K562 (cell line): ENCODE results near the gene GBF1. TPM values are rescaled to one million over a fixed set of nuclear protein-coding genes. Genes with fewer than 3 reads are reported as not detected.

ENCODE experiments used
- ATF6 ChIP-seq: sonication (generic); formaldehyde crosslinking; IDR thresholded peaks from 2 replicates; pipeline ENCODE4 v1.4.0; 2020; ENCODE audit warnings: mild to moderate bottlenecking, missing genetic modification reagents
- CREBBP ChIP-seq: IDR thresholded peaks from one replicate; pipeline ENCODE4 v1.6.1; 2012; ENCODE audit warnings: low read depth, mild to moderate bottlenecking, control low read depth, inconsistent platforms, low read length
- CTCFL ChIP-seq: IDR thresholded peaks from 2 replicates; pipeline ENCODE4 v1.6.1; 2011; ENCODE audit warnings: borderline replicate concordance, low read depth, mild to moderate bottlenecking, moderate library complexity, low read length; ENCODE audit not compliant: insufficient read depth, poor library complexity, severe bottlenecking
- EGR1 ChIP-seq: fragments of 450-650 bp; conservative IDR thresholded peaks from 2 replicates; pipeline ENCODE4 v1.6.1; 2017; ENCODE audit warnings: mild to moderate bottlenecking
- HNRNPK ChIP-seq: fragments of 200-400 bp; formaldehyde crosslinking; IDR thresholded peaks from one replicate; pipeline ENCODE4 v1.6.1; 2018; ENCODE audit warnings: mild to moderate bottlenecking, low read depth, low read length; ENCODE audit not compliant: poor library complexity, severe bottlenecking
- ID3 ChIP-seq, 2 experiments: fragments of 250-450 bp in 1 of 2; fragments of 450-650 bp in 1 of 2; sonication (Bioruptor Pico) in 1 of 2; IDR thresholded peaks; 2 replicates each; pipeline versions ENCODE4 v1.6.1 to v1.8.0; 2016 to 2021; ENCODE audit warnings: mild to moderate bottlenecking in 2 of 2, moderate library complexity in 2 of 2, missing compliant biosample characterization in 1 of 2, missing genetic modification characterization in 1 of 2
- NEUROD1 ChIP-seq: fragments of 150-350 bp; IDR thresholded peaks from 2 replicates; pipeline ENCODE4 v1.6.1; 2014; ENCODE audit warnings: borderline replicate concordance, low read length, low read depth; ENCODE audit not compliant: partially characterized antibody
- NRF1 ChIP-seq, 2 experiments: fragments of 450-650 bp; IDR thresholded peaks in 1 of 2; conservative IDR thresholded peaks in 1 of 2; 2 replicates each; pipeline ENCODE4 v1.6.1; 2014; ENCODE audit warnings: mild to moderate bottlenecking in 2 of 2
- SAFB2 ChIP-seq: fragments of 200-400 bp; formaldehyde crosslinking; IDR thresholded peaks from 2 replicates; pipeline ENCODE4 v1.6.1; 2018; ENCODE audit warnings: borderline replicate concordance, low read length, low read depth, moderate library complexity; ENCODE audit not compliant: severe bottlenecking
- SAP30 ChIP-seq: fragments of 200-600 bp; sonication (generic); IDR thresholded peaks from 2 replicates; pipeline ENCODE4 v1.6.1; 2012; ENCODE audit warnings: borderline replicate concordance, low read depth, mild to moderate bottlenecking, moderate library complexity, low read length, control low read depth, inconsistent platforms; ENCODE audit not compliant: insufficient read depth, poor library complexity, severe bottlenecking
- SMAD3 ChIP-seq: fragments of 450-650 bp; formaldehyde crosslinking; conservative IDR thresholded peaks from 2 replicates; pipeline ENCODE4 v1.4.0; 2020; ENCODE audit warnings: mild to moderate bottlenecking
- SP1 ChIP-seq: sonication (generic); formaldehyde crosslinking; IDR thresholded peaks from 2 replicates; pipeline ENCODE4 v1.8.1; 2022; ENCODE audit warnings: mild to moderate bottlenecking, missing genetic modification reagents
- STAG1 ChIP-seq: sonication (generic); formaldehyde crosslinking; IDR thresholded peaks from 2 replicates; pipeline ENCODE4 v1.5.0; 2020; ENCODE audit warnings: missing genetic modification reagents, borderline replicate concordance
- TAF7 ChIP-seq: fragments of 450-650 bp; IDR thresholded peaks from 2 replicates; pipeline ENCODE4 v1.6.1; 2016; ENCODE audit warnings: missing genetic modification characterization, missing compliant biosample characterization
- TAF9B ChIP-seq: fragments of 450-650 bp; IDR thresholded peaks from 2 replicates; pipeline ENCODE4 v1.6.1; 2018; ENCODE audit warnings: mild to moderate bottlenecking; ENCODE audit not compliant: partially characterized antibody
- XRCC5 ChIP-seq: fragments of 200-400 bp; formaldehyde crosslinking; IDR thresholded peaks from 2 replicates; pipeline ENCODE4 v1.6.1; 2017; ENCODE audit warnings: low read depth, mild to moderate bottlenecking, low read length
- ZNF124 ChIP-seq: sonication (generic); formaldehyde crosslinking; IDR thresholded peaks from 2 replicates; pipeline ENCODE4 v1.8.1; 2022; ENCODE audit warnings: missing genetic modification reagents
- ZNF263 ChIP-seq: sonication (generic); formaldehyde crosslinking; IDR thresholded peaks from 2 replicates; pipeline ENCODE4 v1.8.0; 2022; ENCODE audit warnings: mild to moderate bottlenecking, missing genetic modification reagents, borderline replicate concordance
- ZNF79 ChIP-seq: fragments of 250-450 bp; sonication (Bioruptor Pico); IDR thresholded peaks from 2 replicates; pipeline ENCODE4 v1.4.0; 2020; ENCODE audit warnings: low read depth, mild to moderate bottlenecking, moderate library complexity
- polyA plus RNA-seq, 8 experiments: library from polyadenylated mRNA; depleted of rRNA in 4 of 8; stranded (reverse) in 5 of 8; unstranded in 3 of 8; fragments of >200 nt; fragmentation: Nextera tagmentation in 2 of 8; fragmentation: Illumina TruSeq in 1 of 8; extraction: Ambion mirVana in 2 of 8; extraction: Trizol in 1 of 8; gene quantifications; 2 replicates each; pipeline versions ENCODE4 v1.2.1 to v1.2.3, GENCODE V29; 2011 to 2014; ENCODE audit warnings: inconsistent platforms in 1 of 8, missing spikeins in 1 of 8
- total RNA-seq, 7 experiments: library from RNA; depleted of rRNA in 6 of 7; stranded (reverse); fragments of >200 nt in 6 of 7; fragmentation: Illumina TruSeq in 2 of 7; extraction: Trizol in 2 of 7; gene quantifications; 2 replicates each; pipeline versions ENCODE4 v1.2.1 to v1.2.3, GENCODE V29; 2011 to 2021; ENCODE audit warnings: low replicate concordance in 1 of 7
- TF ChIP-seq, protein P1 (sequence below): fragments of 450-650 bp; IDR thresholded peaks from 2 replicates; pipeline ENCODE4 v1.6.1; 2016; ENCODE audit warnings: antibody characterized with exemption

GBF1 gene
- total and polyA plus RNA-seq, 9 of the 15 experiments (the other 6 are each of a cell fraction or from before 2014, with no cell fraction given) = 0.69 to 28.0 (median 10.3) TPM

DNA sequence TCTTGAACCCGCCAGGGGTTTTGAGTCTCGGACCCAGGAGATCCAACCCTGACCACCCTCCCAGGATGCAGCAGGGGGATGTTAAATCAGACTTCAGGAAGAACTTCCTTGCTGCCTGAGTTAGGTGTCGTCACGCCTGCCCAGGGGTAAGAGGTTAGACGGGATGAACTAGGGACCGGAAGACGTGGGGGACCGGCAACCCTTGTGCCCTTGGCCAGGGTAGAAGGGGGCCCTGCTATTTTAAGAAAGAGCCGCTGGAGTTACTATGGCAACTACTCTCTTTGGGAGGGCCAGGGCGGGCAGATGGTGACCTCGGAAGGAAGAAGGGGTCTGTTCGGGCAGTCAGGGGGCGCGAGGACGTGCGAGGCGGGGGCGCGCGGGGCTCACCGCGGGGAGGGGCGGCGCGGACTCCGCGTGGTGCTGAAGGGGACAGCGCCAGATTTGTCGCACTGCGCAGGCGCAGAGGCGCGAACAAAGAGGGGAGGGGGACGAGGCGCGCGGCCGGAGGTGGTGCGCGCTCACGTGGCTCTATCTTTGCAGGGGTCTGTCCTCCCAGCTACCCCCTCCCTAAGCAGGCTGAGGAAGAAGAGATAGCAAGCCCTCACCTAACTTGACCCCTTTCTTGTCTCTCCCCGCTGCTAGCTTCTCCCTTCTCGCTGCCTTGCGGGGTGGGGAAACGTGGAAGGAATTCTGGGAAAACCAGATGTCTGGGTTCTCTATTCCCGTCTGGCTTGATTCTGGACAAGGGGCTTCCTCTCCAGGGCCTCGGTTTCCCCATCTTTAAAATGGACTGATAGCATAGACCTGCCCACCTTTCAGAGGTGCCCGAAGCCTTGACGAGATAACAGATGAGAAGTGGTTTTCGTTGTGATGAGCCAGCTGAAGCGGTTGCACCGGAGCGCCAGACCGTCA lies 174.2 kb downstream of the GBF1 start (continued):
- TF ChIP-seq STAG1 (CRISPR knock-in tag) = no peak
- TF ChIP-seq CREBBP = no peak
- TF ChIP-seq NEUROD1 = no peak
- TF ChIP-seq HNRNPK = no peak
- TF ChIP-seq ID3 (CRISPR knock-in tag; IDR thresholded peaks at IDR 0.05) = no peak
- 0 out of 2 replicates have a peak, but pooled peaks have one; percentile 32 for TF ChIP-seq ID3 (tag; IDR thresholded peaks at IDR 0.05)
- TF ChIP-seq ZNF263 = no peak
- TF ChIP-seq ZNF124 (CRISPR knock-in tag) = no peak
- peak; percentile 94 to 95 for TF ChIP-seq NRF1 (conservative IDR thresholded peaks at IDR 0.05 in 1 of 2, IDR thresholded peaks at IDR 0.05 in 1 of 2)
- no peak for TF ChIP-seq ZNF79 (CRISPR knock-in tag)
- peak; percentile 23 for TF ChIP-seq SAP30
- no peak for TF ChIP-seq XRCC5
- TF ChIP-seq, protein P1, sequence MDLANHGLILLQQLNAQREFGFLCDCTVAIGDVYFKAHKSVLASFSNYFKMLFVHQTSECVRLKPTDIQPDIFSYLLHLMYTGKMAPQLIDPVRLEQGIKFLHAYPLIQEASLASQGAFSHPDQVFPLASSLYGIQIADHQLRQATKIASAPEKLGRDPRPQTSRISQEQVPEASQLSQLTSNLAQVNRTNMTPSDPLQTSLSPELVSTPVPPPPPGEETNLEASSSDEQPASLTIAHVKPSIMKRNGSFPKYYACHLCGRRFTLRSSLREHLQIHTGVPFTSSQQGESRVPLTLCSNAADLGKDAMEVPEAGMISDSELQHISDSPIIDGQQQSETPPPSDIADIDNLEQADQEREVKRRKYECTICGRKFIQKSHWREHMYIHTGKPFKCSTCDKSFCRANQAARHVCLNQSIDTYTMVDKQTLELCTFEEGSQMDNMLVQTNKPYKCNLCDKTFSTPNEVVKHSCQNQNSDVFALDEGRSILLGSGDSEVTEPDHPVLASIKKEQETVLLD = peak; percentile 89
- TF ChIP-seq SP1 (CRISPR knock-in tag) = peak; percentile 21; the same call in 1 of the 2 replicates
- TF ChIP-seq CTCFL = no peak
- TF ChIP-seq TAF7 (tag) = no peak
- peak; percentile 33; the same call in 1 of the 2 replicates for TF ChIP-seq EGR1
- TF ChIP-seq SAFB2 = no peak
- 0 out of 2 replicates have a peak, but pooled peaks have one; percentile 24 for TF ChIP-seq ATF6 (CRISPR knock-in tag)
- TF ChIP-seq TAF9B = no peak
- TF ChIP-seq SMAD3 (CRISPR knock-in tag) = no peak
